ENCODE data around the gene SRF. TPM values are rescaled to one million over a fixed set of nuclear protein-coding genes. Genes with fewer than 3 reads are reported as not detected.
"Not testable (repeated sequence)": the region's sequence is repeated elsewhere in the genome, so short reads cannot be mapped to it uniquely, and the experiment has no call there.

The SRF gene
- total RNA-seq, 1 donor from 2014 or later = 42.7 TPM

- peak; percentile 79 for TF ChIP-seq CTCF (IDR thresholded peaks at IDR 0.05)
- H3K27me3 Mint-ChIP-seq (ENCODE audit: low read depth) = no peaks in the 10 kb centered on the region
- peaks cover 51% of the 10 kb centered on the region for H3K4me1 Mint-ChIP-seq (ENCODE audit: low read depth)
- DNase-seq (ENCODE audit: low spot score) = no peak
- no peaks in the 10 kb centered on the region for H3K9me3 Mint-ChIP-seq (ENCODE audit: low read depth)
- peaks cover 9% of the 10 kb centered on the region for H3K36me3 Mint-ChIP-seq (ENCODE audit: low read depth)
- H3K27ac Mint-ChIP-seq (ENCODE audit: unreplicated experiment) = peak overlapping the region; percentile 79
- H3K4me3 Mint-ChIP-seq (ENCODE audit: unreplicated experiment) = no peak overlapping the region
These were observed 41.5 kb upstream of the SRF start for GRCh38 chr6:43129434-43130194.

- H3K4me3 Mint-ChIP-seq (ENCODE audit: unreplicated experiment) = no peak overlapping the region
- H3K27ac Mint-ChIP-seq (ENCODE audit: unreplicated experiment) = peak overlapping the region; percentile 22
- peaks cover 43% of the 10 kb centered on the region for H3K4me1 Mint-ChIP-seq (ENCODE audit: low read depth)
- DNase-seq (ENCODE audit: low spot score) = no peak
- no peaks in the 10 kb centered on the region for H3K9me3 Mint-ChIP-seq (ENCODE audit: low read depth)
- H3K36me3 Mint-ChIP-seq (ENCODE audit: low read depth) = peaks cover 14% of the 10 kb centered on the region
- TF ChIP-seq CTCF (IDR thresholded peaks at IDR 0.05) = no peak
- H3K27me3 Mint-ChIP-seq (ENCODE audit: low read depth) = no peaks in the 10 kb centered on the region
These were observed 40.6 kb upstream of the SRF start for GRCh38 chr6:43130429-43130828.

- DNase-seq (ENCODE audit: low spot score); H3K9me3 Mint-ChIP-seq (ENCODE audit: low read depth); H3K27me3 Mint-ChIP-seq (ENCODE audit: low read depth); H3K4me3 Mint-ChIP-seq (ENCODE audit: unreplicated experiment); H3K27ac Mint-ChIP-seq (ENCODE audit: unreplicated experiment): not testable (repeated sequence)
- H3K36me3 Mint-ChIP-seq (ENCODE audit: low read depth) = peaks cover 15% of the 10 kb centered on the region
- H3K4me1 Mint-ChIP-seq (ENCODE audit: low read depth) = peaks cover 33% of the 10 kb centered on the region
These were observed 39.7 kb upstream of the SRF start for GRCh38 chr6:43131379-43131778.

GRCh38 chr6:43138267-43138666 is 32.8 kb upstream of the SRF start:
- Mint-ChIP-seq H3K4me3 (ENCODE audit: unreplicated experiment) (no peak overlapping the region), H3K4me1 (ENCODE audit: low read depth) (peaks cover 4% of the 10 kb centered on the region), H3K9me3 (ENCODE audit: low read depth) (no peaks in the 10 kb centered on the region), H3K27me3 (ENCODE audit: low read depth) (no peaks in the 10 kb centered on the region), H3K27ac (ENCODE audit: unreplicated experiment) (no peak overlapping the region), H3K36me3 (ENCODE audit: low read depth) (peaks cover 17% of the 10 kb centered on the region)
- DNase-seq (ENCODE audit: low spot score) = no peak
- no peak for TF ChIP-seq CTCF (IDR thresholded peaks at IDR 0.05)

- DNase-seq (ENCODE audit: low spot score); H3K4me3 Mint-ChIP-seq (ENCODE audit: unreplicated experiment); H3K9me3 Mint-ChIP-seq (ENCODE audit: low read depth); H3K27me3 Mint-ChIP-seq (ENCODE audit: low read depth); H3K27ac Mint-ChIP-seq (ENCODE audit: unreplicated experiment): not testable (repeated sequence)
- Mint-ChIP-seq H3K4me1 (ENCODE audit: low read depth) (peaks cover 11% of the 10 kb centered on the region), H3K36me3 (ENCODE audit: low read depth) (peaks cover 14% of the 10 kb centered on the region)
These were observed 31.1 kb upstream of the SRF start for GRCh38 chr6:43139973-43140372.

- Mint-ChIP-seq H3K4me1 (ENCODE audit: low read depth) (peaks cover 11% of the 10 kb centered on the region), H3K27ac (ENCODE audit: unreplicated experiment) (no peak overlapping the region), H3K4me3 (ENCODE audit: unreplicated experiment) (no peak overlapping the region), H3K9me3 (ENCODE audit: low read depth) (no peaks in the 10 kb centered on the region), H3K36me3 (ENCODE audit: low read depth) (peaks cover 16% of the 10 kb centered on the region), H3K27me3 (ENCODE audit: low read depth) (no peaks in the 10 kb centered on the region)
- TF ChIP-seq CTCF (IDR thresholded peaks at IDR 0.05) = no peak
- DNase-seq (ENCODE audit: low spot score) = no peak
These were observed 29.4 kb upstream of the SRF start for GRCh38 chr6:43141644-43142043.
